A673 (cell line): ENCODE data around the gene GRAMD2A.

Experiments used
- CTCF ChIP-seq: fragments of 300-800, 200-600 bp; sonication (generic); conservative IDR thresholded peaks from 2 replicates; pipeline ENCODE4 v1.5.1; 2017; ENCODE audit warnings: low read depth, mild to moderate bottlenecking, antibody characterized with exemption, low read length, moderate library complexity, mixed read lengths
- EZH2 ChIP-seq: fragments of 200-600 bp; sonication (generic); IDR thresholded peaks from 2 replicates; pipeline ENCODE4 v1.6.1; 2017; ENCODE audit warnings: borderline replicate concordance, low read depth, mild to moderate bottlenecking, mixed read lengths, antibody characterized with exemption, low read length; ENCODE audit not compliant: poor library complexity, severe bottlenecking

- TF ChIP-seq EZH2 (no peak), CTCF (no peak)
Observed at GRCh38 chr15:72135719-72136118, 61.9 kb downstream of the GRAMD2A start.
